ENCODE data around the gene TMEM151A.

Gene TMEM151A

GRCh38 chr11:66328302-66329144 lies 36.8 kb downstream of the TMEM151A start:
- TF ChIP-seq CTCF (IDR thresholded peaks at IDR 0.05) = peak; percentile 94

DNA sequence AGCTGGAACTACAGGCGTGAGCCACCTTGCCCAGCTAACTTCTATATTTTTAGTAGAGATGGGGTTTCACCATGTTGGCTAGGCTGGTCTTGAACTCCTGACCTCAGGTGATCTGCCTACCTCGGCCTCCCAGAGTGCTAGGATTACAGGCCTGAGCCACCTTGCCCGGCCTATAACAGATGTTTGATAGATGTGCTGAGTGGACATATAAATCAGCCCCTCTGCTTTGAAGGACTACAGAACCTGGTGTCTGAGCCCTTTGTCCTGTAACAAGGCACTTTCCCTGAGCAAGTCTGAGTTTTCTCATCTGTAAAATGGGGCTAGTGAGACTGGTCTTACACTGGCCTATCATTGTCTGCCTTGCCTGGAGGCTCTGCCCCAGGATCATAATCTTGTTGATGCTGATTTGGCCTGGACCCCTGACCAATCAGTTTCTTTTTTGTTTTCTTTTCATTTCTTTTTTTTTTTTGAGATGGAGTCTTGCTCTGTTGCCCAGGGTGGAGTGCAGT lies 37.5 kb downstream of the TMEM151A start:
- TF ChIP-seq CTCF (IDR thresholded peaks at IDR 0.05) = no peak

- no peak for TF ChIP-seq CTCF (IDR thresholded peaks at IDR 0.05)
Measured at GRCh38 chr11:66330931-66331330, 39.2 kb downstream of the TMEM151A start.

- TF ChIP-seq CTCF (IDR thresholded peaks at IDR 0.05) = no peak
Measured at GRCh38 chr11:66331542-66332370, 40.1 kb downstream of the TMEM151A start.

GRCh38 chr11:66332371-66333219 lies 40.9 kb downstream of the TMEM151A start:
- TF ChIP-seq CTCF (IDR thresholded peaks at IDR 0.05) = no peak

DNA sequence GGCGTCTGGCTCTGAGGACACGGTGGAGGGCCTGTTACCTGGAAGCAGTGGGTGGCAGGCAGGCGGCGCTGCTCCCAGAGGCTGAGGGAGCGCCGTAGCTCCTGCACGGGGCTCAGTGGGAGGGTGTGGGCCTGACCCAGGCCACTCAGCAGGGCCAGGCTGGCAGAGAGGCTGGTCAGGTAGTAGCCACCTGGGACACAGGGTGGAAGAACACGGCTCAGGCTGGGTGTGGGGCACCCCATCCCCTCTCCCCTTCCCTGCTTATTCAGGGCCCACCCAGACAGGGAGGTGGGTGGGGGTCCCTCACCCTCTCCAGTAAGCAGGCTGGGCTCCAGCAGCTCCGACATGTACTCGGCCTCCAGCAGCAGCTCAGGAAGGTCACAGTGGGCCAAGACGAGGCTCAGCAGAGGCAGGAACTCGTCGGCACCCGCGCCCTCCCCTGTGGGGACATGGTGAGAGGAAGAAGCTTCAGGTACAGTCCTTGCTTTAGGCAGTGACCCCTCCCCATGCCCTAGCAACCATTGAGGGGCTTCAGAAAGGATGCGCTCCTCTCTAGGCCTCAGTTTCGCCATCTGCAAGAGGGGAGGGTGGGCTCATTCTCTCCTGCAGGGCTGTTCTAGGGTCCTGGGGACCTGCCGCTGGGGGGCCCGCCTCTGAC lies 41.7 kb downstream of the TMEM151A start:
- no peak for TF ChIP-seq CTCF (IDR thresholded peaks at IDR 0.05)

All from LNCAP (cell line).